ENCODE results near the gene MOV10. TPM values are rescaled to one million over a fixed set of nuclear protein-coding genes. Genes with fewer than 3 reads are reported as not detected.
A peak's percentile ranks its signal among the peaks of the same experiment; 100 is the strongest.
"Not testable (repeated sequence)": the region's sequence is repeated elsewhere in the genome, so short reads cannot be mapped to it uniquely, and the experiment has no call there.

MOV10 gene
- total RNA-seq, 1 donor from 2014 or later, result 47.5 TPM

- Histone ChIP-seq H3K27ac (no peak overlapping the region), H2AFZ (replicated peaks) (peak overlapping the region; percentile 67), H3K36me3 (no peaks in the 10 kb centered on the region), H3K4me2 (peak overlapping the region; percentile 66), H3K9me3 (ENCODE audit: low read depth) (no peaks in the 10 kb centered on the region), H3K4me3 (peak overlapping the region; percentile 22), H3F3A (ENCODE audit: low read depth) (peaks cover 17% of the 10 kb centered on the region), H3K27me3 (peaks cover 31% of the 10 kb centered on the region), H4K20me1 (ENCODE audit: low read depth) (no peaks in the 10 kb centered on the region), H3K79me2 (ENCODE audit: low read depth) (no peaks in the 10 kb centered on the region), H3K4me1 (peaks cover 18% of the 10 kb centered on the region), H3K9ac (no peak overlapping the region)
- Mint-ChIP-seq H3K4me3 (peak overlapping the region; percentile 79), H3K27me3 (ENCODE audit: insufficient read depth, low read depth) (peaks cover 23% of the 10 kb centered on the region), H3K9me3 (no peaks in the 10 kb centered on the region), H3K27ac (peak overlapping the region; percentile 96), H3K4me1 (peaks cover 22% of the 10 kb centered on the region), H3K36me3 (no peaks in the 10 kb centered on the region)
- peak; percentile 85 for DNase-seq (ENCODE audit: low spot score)
- TF ChIP-seq EZH2phosphoT487 (IDR thresholded peaks at IDR 0.05) (no peak), EZH2 (IDR thresholded peaks at IDR 0.05) (no peak), CTCF (IDR thresholded peaks at IDR 0.05) (no peak)
Observed at GRCh38 chr1:112722601-112723510, 48.4 kb downstream of the MOV10 start.

- Mint-ChIP-seq H3K36me3 (no peaks in the 10 kb centered on the region), H3K27ac (peak overlapping the region; percentile 25), H3K27me3 (ENCODE audit: insufficient read depth, low read depth) (peaks cover 21% of the 10 kb centered on the region), H3K4me1 (peaks cover 24% of the 10 kb centered on the region), H3K4me3 (peak overlapping the region; percentile 54), H3K9me3 (no peaks in the 10 kb centered on the region)
- no peaks in the 10 kb centered on the region for H3K9me3 ChIP-seq (ENCODE audit: low read depth)
- no peak for DNase-seq (ENCODE audit: low spot score)
- H3K4me3 ChIP-seq, result no peak overlapping the region
- TF ChIP-seq EZH2 (IDR thresholded peaks at IDR 0.05), result no peak
- no peak for TF ChIP-seq EZH2phosphoT487 (IDR thresholded peaks at IDR 0.05)
- TF ChIP-seq CTCF (IDR thresholded peaks at IDR 0.05), result no peak
- H3K27ac ChIP-seq, result no peak overlapping the region
- H3K9ac ChIP-seq, result no peak overlapping the region
- no peaks in the 10 kb centered on the region for H4K20me1 ChIP-seq (ENCODE audit: low read depth)
- H3K36me3 ChIP-seq, result no peaks in the 10 kb centered on the region
- no peak overlapping the region for H2AFZ ChIP-seq (replicated peaks)
- peaks cover 18% of the 10 kb centered on the region for H3K4me1 ChIP-seq
- H3K4me2 ChIP-seq, result no peak overlapping the region
- H3K79me2 ChIP-seq (ENCODE audit: low read depth), result no peaks in the 10 kb centered on the region
- peaks cover 17% of the 10 kb centered on the region for H3F3A ChIP-seq (ENCODE audit: low read depth)
- H3K27me3 ChIP-seq, result peaks cover 25% of the 10 kb centered on the region
Observed at GRCh38 chr1:112723511-112723839, 49.0 kb downstream of the MOV10 start.

- H3K9me3 Mint-ChIP-seq; H3K9me3 ChIP-seq (ENCODE audit: low read depth); H3K36me3 Mint-ChIP-seq; H2AFZ ChIP-seq (replicated peaks); H3K36me3 ChIP-seq; H4K20me1 ChIP-seq (ENCODE audit: low read depth); DNase-seq (ENCODE audit: low spot score); H3K79me2 ChIP-seq (ENCODE audit: low read depth); H3K4me3 ChIP-seq; H3K9ac ChIP-seq; H3K27ac Mint-ChIP-seq; H3K4me2 ChIP-seq; H3K27ac ChIP-seq: not testable (repeated sequence)
- Mint-ChIP-seq H3K4me1 (peaks cover 30% of the 10 kb centered on the region), H3K27me3 (ENCODE audit: insufficient read depth, low read depth) (peaks cover 18% of the 10 kb centered on the region), H3K4me3 (peak overlapping the region; percentile 33)
- peaks cover 24% of the 10 kb centered on the region for H3F3A ChIP-seq (ENCODE audit: low read depth)
- peaks cover 17% of the 10 kb centered on the region for H3K27me3 ChIP-seq
- peaks cover 20% of the 10 kb centered on the region for H3K4me1 ChIP-seq
Observed at GRCh38 chr1:112724240-112724639, 49.8 kb downstream of the MOV10 start.

GRCh38 chr1:112727716-112728115, 53.3 kb downstream of the MOV10 start:
- no peaks in the 10 kb centered on the region for H3K9me3 ChIP-seq (ENCODE audit: low read depth)
- H4K20me1 ChIP-seq (ENCODE audit: low read depth), result no peaks in the 10 kb centered on the region

More at GRCh38 chr1:112727716-112728115, 53.3 kb downstream of the MOV10 start:
- peaks cover 9% of the 10 kb centered on the region for H3K27me3 Mint-ChIP-seq (ENCODE audit: insufficient read depth, low read depth)
- H3F3A ChIP-seq (ENCODE audit: low read depth), result peaks cover 16% of the 10 kb centered on the region
- no peaks in the 10 kb centered on the region for H3K36me3 Mint-ChIP-seq
- no peaks in the 10 kb centered on the region for H3K9me3 Mint-ChIP-seq
- no peak overlapping the region for H3K27ac ChIP-seq
- peaks cover 30% of the 10 kb centered on the region for H3K4me1 Mint-ChIP-seq
- no peak overlapping the region for H3K4me3 ChIP-seq
- H3K27ac Mint-ChIP-seq, result no peak overlapping the region
- no peak for DNase-seq (ENCODE audit: low spot score)
- H3K4me3 Mint-ChIP-seq, result no peak overlapping the region
- TF ChIP-seq EZH2phosphoT487 (IDR thresholded peaks at IDR 0.05) (no peak), CTCF (IDR thresholded peaks at IDR 0.05) (no peak), EZH2 (IDR thresholded peaks at IDR 0.05) (no peak)
- H3K36me3 ChIP-seq, result no peaks in the 10 kb centered on the region
- H3K27me3 ChIP-seq, result no peaks in the 10 kb centered on the region
- H3K9ac ChIP-seq, result no peak overlapping the region
- H3K79me2 ChIP-seq (ENCODE audit: low read depth), result no peaks in the 10 kb centered on the region
- H2AFZ ChIP-seq (replicated peaks), result no peak overlapping the region
- H3K4me2 ChIP-seq, result no peak overlapping the region
- peaks cover 20% of the 10 kb centered on the region for H3K4me1 ChIP-seq
